Neural cell (in vitro differentiated cells): Measurements from ENCODE around the gene PSMG4. TPM values are rescaled to one million over a fixed set of nuclear protein-coding genes. Genes with fewer than 3 reads are reported as not detected.

ENCODE experiments used
- H2AFZ ChIP-seq: fragments of 200-600, 300-800 bp; sonication (generic), shearing (Covaris generic); 2 replicates; pipeline ENCODE4 v1.6.0; 2014; ENCODE audit warnings: low read depth, mild to moderate bottlenecking, antibody characterized with exemption, low read length, moderate library complexity
- H3F3A ChIP-seq: fragments of 200-600 bp; shearing (Covaris generic); 2 replicates; pipeline ENCODE4 v1.6.1; 2016; ENCODE audit warnings: mild to moderate bottlenecking, moderate library complexity, mixed read lengths, antibody characterized with exemption, low read length; ENCODE audit not compliant: insufficient read depth, poor library complexity, severe bottlenecking
- H3K27ac ChIP-seq: fragments of 200-600, 300-800 bp; sonication (generic), shearing (Covaris generic); 2 replicates; pipeline ENCODE4 v1.5.1; 2014; ENCODE audit warnings: mild to moderate bottlenecking, low read length, moderate library complexity
- H3K27me3 ChIP-seq: fragments of 300-800, 200-600 bp; sonication (generic), shearing (Covaris generic); 2 replicates; pipeline ENCODE4 v1.6.0; 2014; ENCODE audit warnings: mild to moderate bottlenecking, low read depth, low read length, moderate library complexity; ENCODE audit not compliant: insufficient read depth
- H3K36me3 ChIP-seq: fragments of 300-800, 200-600 bp; sonication (generic), shearing (Covaris generic); 2 replicates; pipeline ENCODE4 v1.5.1; 2014; ENCODE audit warnings: mild to moderate bottlenecking, antibody characterized with exemption, low read length, moderate library complexity; ENCODE audit not compliant: insufficient read depth
- H3K4me2 ChIP-seq: fragments of 300-800, 200-600 bp; sonication (generic), shearing (Covaris generic); 2 replicates; pipeline ENCODE4 v1.6.0; 2014; ENCODE audit warnings: mild to moderate bottlenecking, low read length
- H3K4me3 ChIP-seq: fragments of 300-800, 200-600 bp; sonication (generic), shearing (Covaris generic); 2 replicates; pipeline ENCODE4 v1.5.1; 2014; ENCODE audit warnings: mild to moderate bottlenecking, low read length, moderate library complexity
- H3K79me2 ChIP-seq: fragments of 200-600 bp; shearing (Covaris generic); replicated peaks from 2 replicates; pipeline ENCODE4 v1.6.0; 2014; ENCODE audit warnings: mild to moderate bottlenecking, low read length, moderate library complexity; ENCODE audit not compliant: insufficient read depth
- H3K9ac ChIP-seq: fragments of 300-800, 200-600 bp; sonication (generic), shearing (Covaris generic); 2 replicates; pipeline ENCODE4 v1.6.1; 2016; ENCODE audit warnings: mild to moderate bottlenecking, low read length, mixed read lengths
- H3K9me2 ChIP-seq: fragments of 200-600 bp; shearing (Covaris generic); 2 replicates; pipeline ENCODE4 v1.6.1; 2016; ENCODE audit warnings: mild to moderate bottlenecking, low read length, mixed read lengths; ENCODE audit not compliant: insufficient read depth
- H3K9me3 ChIP-seq: fragments of 200-600, 300-800 bp; sonication (generic), shearing (Covaris generic); 2 replicates; pipeline ENCODE4 v1.6.1; 2016; ENCODE audit warnings: mild to moderate bottlenecking, mixed run types, low read length, moderate library complexity, mixed read lengths
- H4K20me1 ChIP-seq: fragments of 200-600 bp; shearing (Covaris generic); 2 replicates; pipeline ENCODE4 v1.6.1; 2016; ENCODE audit warnings: mild to moderate bottlenecking, mixed run types; ENCODE audit not compliant: insufficient read depth
- CTCF ChIP-seq: fragments of 450-650 bp; IDR thresholded peaks from 2 replicates; pipeline ENCODE4 v1.5.1; 2014; ENCODE audit warnings: antibody characterized with exemption, mild to moderate bottlenecking, moderate library complexity; ENCODE audit not compliant: poor library complexity, severe bottlenecking
- EP300 ChIP-seq: fragments of 450-650 bp; conservative IDR thresholded peaks from 2 replicates; pipeline ENCODE4 v1.6.1; 2014; ENCODE audit warnings: antibody characterized with exemption, mild to moderate bottlenecking, moderate library complexity; ENCODE audit not compliant: poor library complexity, severe bottlenecking
- EZH2 ChIP-seq: fragments of 200-600, 300-800 bp; shearing (Covaris generic), sonication (generic); IDR thresholded peaks from 2 replicates; pipeline ENCODE4 v1.6.1; 2014; ENCODE audit warnings: antibody characterized with exemption, low read length, borderline replicate concordance, mild to moderate bottlenecking; ENCODE audit not compliant: insufficient read depth, poor library complexity, severe bottlenecking
- MXI1 ChIP-seq: fragments of 450-650 bp; conservative IDR thresholded peaks from 2 replicates; pipeline ENCODE4 v1.6.1; 2014; ENCODE audit warnings: antibody characterized with exemption, mild to moderate bottlenecking; ENCODE audit not compliant: poor library complexity, severe bottlenecking
- POLR2AphosphoS5 ChIP-seq: IDR thresholded peaks from 2 replicates; pipeline ENCODE4 v1.6.1; 2012
- RAD21 ChIP-seq: fragments of 450-650 bp; conservative IDR thresholded peaks from 2 replicates; pipeline ENCODE4 v1.6.1; 2014; ENCODE audit warnings: antibody characterized with exemption, mild to moderate bottlenecking, moderate library complexity
- REST ChIP-seq: IDR thresholded peaks from 2 replicates; pipeline ENCODE4 v1.6.1; 2012; ENCODE audit warnings: borderline replicate concordance
- SMC3 ChIP-seq: fragments of 450-650 bp; conservative IDR thresholded peaks from 2 replicates; pipeline ENCODE4 v1.6.1; 2014; ENCODE audit warnings: antibody characterized with exemption, mild to moderate bottlenecking, moderate library complexity; ENCODE audit not compliant: poor library complexity
- TAF1 ChIP-seq: IDR thresholded peaks from 2 replicates; pipeline ENCODE4 v1.6.1; 2012; ENCODE audit warnings: low read depth
- polyA plus RNA-seq: library from polyadenylated mRNA; depleted of rRNA; stranded (reverse); fragments of >200 nt; gene quantifications from 2 replicates; pipeline ENCODE4 v1.2.3, GENCODE V29; 2014

The PSMG4 gene
- polyA plus RNA-seq, 1 donor from 2014 or later: 52.0 TPM

GRCh38 chr6:3277851-3278416 is 19.2 kb downstream of the PSMG4 start:
- Histone ChIP-seq H3F3A (peaks cover 3% of the 10 kb centered on the region), H3K36me3 (peaks cover 1% of the 10 kb centered on the region), H2AFZ (no peak overlapping the region), H3K79me2 (no peaks in the 10 kb centered on the region), H3K4me2 (no peak overlapping the region), H3K9me2 (no peaks in the 10 kb centered on the region), H3K9ac (no peak overlapping the region), H3K27me3 (no peaks in the 10 kb centered on the region), H3K27ac (peak overlapping the region; percentile 3), H3K9me3 (no peaks in the 10 kb centered on the region), H4K20me1 (no peaks in the 10 kb centered on the region), H3K4me3 (no peak overlapping the region)
- TF ChIP-seq EZH2 (no peak), RAD21 (no peak), EP300 (peak; percentile 53)

- peak overlapping the region; percentile 1 for H3K9ac ChIP-seq
- H3K36me3 ChIP-seq: no peaks in the 10 kb centered on the region
- no peaks in the 10 kb centered on the region for H3K9me2 ChIP-seq
- H3K79me2 ChIP-seq: no peaks in the 10 kb centered on the region
- H3K4me2 ChIP-seq: no peak overlapping the region
- no peaks in the 10 kb centered on the region for H3K27me3 ChIP-seq
- no peak for TF ChIP-seq MXI1
- no peaks in the 10 kb centered on the region for H4K20me1 ChIP-seq
- H3K9me3 ChIP-seq: no peaks in the 10 kb centered on the region
- H3F3A ChIP-seq: peaks cover 3% of the 10 kb centered on the region
- peak overlapping the region; percentile 3 for H3K27ac ChIP-seq
- no peak overlapping the region for H2AFZ ChIP-seq
- no peak overlapping the region for H3K4me3 ChIP-seq
Measured at GRCh38 chr6:3278691-3279090, 19.9 kb downstream of the PSMG4 start.

GRCh38 chr6:3280091-3280490 is 21.3 kb downstream of the PSMG4 start:
- Histone ChIP-seq H3K36me3 (no peaks in the 10 kb centered on the region), H3K4me2 (no peak overlapping the region), H2AFZ (no peak overlapping the region), H4K20me1 (no peaks in the 10 kb centered on the region), H3K27me3 (no peaks in the 10 kb centered on the region), H3K9ac (no peak overlapping the region), H3F3A (peaks cover 3% of the 10 kb centered on the region), H3K79me2 (no peaks in the 10 kb centered on the region), H3K27ac (no peak overlapping the region), H3K9me3 (no peaks in the 10 kb centered on the region), H3K9me2 (no peaks in the 10 kb centered on the region), H3K4me3 (no peak overlapping the region)
- TF ChIP-seq POLR2AphosphoS5 (no peak), MXI1 (no peak), EP300 (no peak), EZH2 (no peak), TAF1 (no peak), RAD21 (no peak), SMC3 (no peak), REST (no peak), CTCF (no peak)
